GM19372 (cell line): ENCODE data around the gene RBP2.

Source experiments
- ATAC-seq: cut with Tn5 transposase; IDR thresholded peaks from one replicate; pipeline ENCODE4 v1.9.1; 2021; ENCODE audit warnings: mild to moderate bottlenecking, low read depth, moderate library complexity; ENCODE audit not compliant: unreplicated experiment

The RBP2 gene

GRCh38 chr3:139476348-139476747, at the start of gene RBP2:
TSS of gene RBP2 (minus strand) at chr3:139476516. CDS start at chr3:139476459, 57 bp downstream.
- no peak for ATAC-seq

- no peak for ATAC-seq
Measured at GRCh38 chr3:139524841-139525636, 48.7 kb upstream of the RBP2 start.

GRCh38 chr3:139523718-139524117, 47.4 kb upstream of the RBP2 start:
- ATAC-seq = no peak

DNA sequence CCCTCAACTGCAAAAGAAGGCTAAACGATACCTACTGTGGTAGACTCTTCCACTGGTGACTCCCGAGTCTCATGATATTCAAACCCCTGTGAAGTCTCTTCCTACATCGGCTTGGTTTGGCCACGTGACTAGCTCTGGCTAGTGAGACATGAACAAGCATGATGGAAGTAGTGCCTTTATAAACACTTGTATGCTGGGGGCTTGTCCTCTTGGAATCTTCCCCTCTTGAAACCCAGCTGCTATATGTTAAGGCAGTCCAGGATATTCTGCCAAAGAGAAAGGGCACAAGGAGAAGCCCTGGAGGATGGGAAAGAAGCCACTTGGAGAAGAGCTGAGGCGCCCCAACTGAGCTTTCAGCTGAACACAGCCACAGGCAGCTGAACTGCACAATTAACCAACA, 46.9 kb upstream of the RBP2 start:
- no peak for ATAC-seq

DNA sequence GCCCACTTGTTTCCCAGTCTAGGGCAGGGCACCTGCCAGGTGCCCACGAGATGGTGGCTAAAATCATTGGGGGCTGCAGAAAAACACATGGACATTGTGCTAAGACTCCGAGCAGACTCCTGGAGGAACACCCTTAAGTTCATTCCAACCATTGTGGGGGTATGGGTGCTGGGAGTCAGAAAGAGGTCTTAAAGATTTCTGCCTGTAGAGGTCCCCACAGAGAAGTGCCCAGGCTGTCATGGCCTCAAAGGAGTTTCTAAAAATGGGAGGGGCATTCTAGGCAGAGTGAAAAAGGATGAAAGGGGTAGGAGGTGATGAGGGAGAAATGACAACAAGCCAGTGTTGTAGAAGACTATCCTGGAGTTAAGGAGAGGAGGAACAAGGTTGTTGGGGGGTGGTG, 46.1 kb upstream of the RBP2 start:
- no peak for ATAC-seq

GRCh38 chr3:139521816-139522215, 45.5 kb upstream of the RBP2 start:
- no peak for ATAC-seq

GRCh38 chr3:139521144-139521543, 44.8 kb upstream of the RBP2 start:
- ATAC-seq = no peak

- no peak for ATAC-seq
Measured at GRCh38 chr3:139519998-139520737, 43.9 kb upstream of the RBP2 start.

DNA sequence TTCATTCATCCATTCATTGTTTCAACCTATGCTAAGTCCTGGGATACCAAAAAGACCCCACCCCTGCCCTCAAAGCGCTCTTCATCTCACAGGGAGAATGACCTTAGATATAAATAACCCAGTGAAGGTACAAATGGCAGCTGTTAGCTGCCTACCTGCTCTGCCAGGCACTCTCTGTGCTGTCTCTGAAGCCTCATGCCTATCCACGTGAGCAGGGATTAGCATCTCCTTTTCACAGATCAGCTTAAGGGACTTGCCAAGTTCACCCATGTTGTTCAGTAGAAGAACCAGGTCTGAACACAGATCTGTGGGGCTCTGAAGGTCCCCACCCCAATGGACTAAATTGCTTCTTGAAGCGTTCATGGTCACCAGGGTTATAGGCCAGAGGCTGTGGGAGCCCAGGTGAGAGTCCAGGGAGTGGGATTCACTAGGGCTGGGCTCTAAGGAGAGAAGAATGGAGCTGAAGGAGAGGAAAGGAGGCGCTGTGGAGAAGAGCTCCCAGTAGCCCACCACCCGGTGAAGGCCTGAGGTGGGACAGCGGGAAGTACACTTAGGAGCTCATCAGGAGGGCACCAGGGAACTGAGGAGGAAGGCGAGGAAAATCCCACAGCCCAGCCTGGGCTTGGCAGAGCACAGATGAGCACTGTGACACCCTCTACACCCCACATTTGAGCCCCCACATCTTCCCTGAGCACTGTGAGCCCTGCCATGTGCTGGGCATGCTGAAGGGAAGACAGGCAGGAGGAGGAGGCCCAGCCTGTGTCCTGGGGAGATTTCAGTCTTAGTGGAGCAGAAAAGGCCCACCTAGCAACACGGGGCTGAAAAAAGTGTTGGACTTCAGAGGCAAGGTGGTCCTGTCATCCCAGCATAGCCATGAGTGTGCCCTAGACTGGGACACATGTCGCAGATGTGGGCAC, 42.9 kb upstream of the RBP2 start:
- no peak for ATAC-seq

DNA sequence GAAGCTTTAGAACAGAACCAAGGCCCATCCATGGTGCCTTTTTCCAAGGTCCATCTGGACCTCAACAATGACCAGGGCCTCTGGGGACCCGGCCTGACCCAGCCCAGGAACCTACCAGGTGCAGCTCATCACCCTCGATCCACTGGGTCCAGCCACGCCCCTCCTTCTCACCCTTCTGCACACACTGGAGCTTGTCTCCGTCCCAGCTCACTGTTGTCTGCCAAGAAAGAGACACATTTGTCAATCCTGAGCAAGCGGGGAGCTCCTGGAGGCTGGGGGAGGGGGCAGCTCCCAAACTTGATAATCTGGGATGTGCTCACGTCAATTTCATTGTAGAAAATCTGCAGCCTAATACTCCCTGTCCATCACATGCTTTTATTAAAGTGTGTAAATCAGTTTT, 42.0 kb upstream of the RBP2 start:
- ATAC-seq = no peak

- ATAC-seq = no peak
Measured at GRCh38 chr3:139517321-139518065, 41.2 kb upstream of the RBP2 start.

DNA sequence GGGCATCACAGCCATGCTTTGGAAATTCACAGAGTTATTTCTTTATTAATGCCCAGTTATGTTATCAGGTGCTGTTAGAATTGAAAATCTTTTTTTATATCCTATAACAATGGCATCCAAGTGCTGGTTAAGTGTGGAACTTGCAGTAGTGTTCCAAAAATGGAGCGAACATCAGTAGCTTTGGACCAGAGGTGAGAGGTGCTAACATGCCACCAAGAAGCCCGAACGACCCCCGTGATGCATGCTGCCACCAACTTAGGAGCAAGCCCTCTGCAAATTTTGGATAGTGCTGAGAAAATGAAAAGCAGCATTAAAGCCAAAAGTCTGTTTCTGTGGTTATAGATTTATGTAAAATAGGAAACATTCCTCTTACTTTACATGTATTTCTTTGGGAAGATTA, 38.4 kb upstream of the RBP2 start:
- ATAC-seq = no peak

- no peak for ATAC-seq
Measured at GRCh38 chr3:139509631-139510030, 33.3 kb upstream of the RBP2 start.

DNA sequence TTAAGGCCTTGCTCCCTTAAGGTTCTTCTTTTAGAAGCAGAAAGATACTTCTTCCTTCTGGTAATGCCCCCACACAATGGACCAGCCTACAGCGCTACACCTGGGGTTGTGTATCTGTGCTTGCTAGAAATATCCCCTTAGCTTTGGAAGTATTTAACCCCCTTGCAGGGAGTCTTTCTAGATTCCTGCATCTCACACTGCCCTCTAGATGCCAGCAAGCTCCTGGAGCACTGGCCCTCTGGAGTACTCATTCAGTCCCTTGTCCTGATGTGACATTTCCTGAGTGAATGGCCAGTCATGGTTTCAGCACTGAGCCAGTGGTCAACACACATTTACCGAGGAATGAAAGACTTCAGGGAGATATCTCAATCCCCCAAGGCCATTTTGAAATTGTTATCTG, 30.4 kb upstream of the RBP2 start:
- ATAC-seq = no peak

- no peak for ATAC-seq
Measured at GRCh38 chr3:139505829-139506386, 29.6 kb upstream of the RBP2 start.

DNA sequence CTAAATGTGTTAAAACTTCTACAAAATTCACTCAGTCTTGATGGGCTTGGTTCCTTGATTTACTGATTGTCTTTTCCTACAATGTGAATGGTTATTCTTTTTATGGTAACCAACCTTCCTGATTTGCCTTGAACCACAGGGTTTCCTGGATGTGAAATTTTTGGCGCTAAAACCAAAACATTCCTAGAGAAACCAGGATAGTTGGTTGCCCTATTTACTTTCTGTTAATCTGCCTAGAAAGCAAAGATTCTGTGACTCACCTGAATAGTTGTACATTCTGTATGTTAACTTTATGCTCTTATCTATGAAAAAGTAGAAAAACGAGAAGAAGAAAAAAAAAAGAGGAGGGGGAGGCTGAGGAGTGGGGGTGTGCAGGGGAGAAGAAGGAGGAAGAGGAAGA, 23.2 kb upstream of the RBP2 start:
- ATAC-seq = no peak

GRCh38 chr3:139493826-139494385, 17.6 kb upstream of the RBP2 start:
- ATAC-seq = no peak

GRCh38 chr3:139491966-139492365, 15.7 kb upstream of the RBP2 start:
- no peak for ATAC-seq

DNA sequence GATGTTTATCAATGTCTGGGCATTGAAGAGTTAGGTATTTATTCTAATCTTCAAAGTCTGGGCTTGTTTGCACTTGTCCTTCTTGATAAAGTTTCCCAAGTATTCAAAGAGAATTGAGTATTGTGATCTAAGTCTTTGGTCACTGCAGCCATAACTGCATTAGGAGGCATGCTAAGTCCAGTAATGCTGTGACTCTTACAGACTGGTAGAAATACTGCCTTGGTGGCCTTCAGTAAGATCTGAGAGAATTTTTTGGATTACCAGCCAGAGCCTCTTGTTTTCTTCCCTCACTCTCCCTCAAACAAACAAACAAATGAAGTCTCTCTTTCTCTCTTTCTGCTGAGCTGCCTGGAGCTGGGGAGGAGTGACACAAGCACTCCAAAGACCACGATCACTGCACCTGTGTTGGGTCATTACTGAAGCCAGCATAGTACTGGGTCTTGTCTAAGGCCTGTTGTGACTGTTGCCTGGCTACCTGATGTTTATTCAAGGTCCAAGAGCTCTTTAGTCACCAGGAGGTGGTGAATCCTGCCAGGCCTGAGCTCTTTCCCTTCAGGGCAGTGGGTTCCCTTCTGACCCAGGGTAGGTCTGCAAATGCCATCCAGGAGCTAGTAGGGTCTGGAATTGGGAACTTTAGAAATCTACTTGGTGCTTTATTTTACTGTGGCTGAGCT, 14.8 kb upstream of the RBP2 start:
- no peak for ATAC-seq
